Adrenal gland (tissue), 12 donors: ENCODE data around the gene SPG11. TPM values are rescaled to one million over a fixed set of nuclear protein-coding genes. Genes with fewer than 3 reads are reported as not detected.
A peak's percentile ranks its signal among the peaks of the same experiment; 100 is the strongest.

Experiments used
- DNase-seq, 7 donors: peaks; one replicate each; pipeline ENCODE4 v3.0.0-alpha.2; 2019 to 2020
- H3K27ac ChIP-seq, 5 donors: fragments of 200-600 bp; sonication (generic) in 4 of 5; 1 replicate in 3 of 5; 2 replicates in 2 of 5; pipeline versions ENCODE4 v1.5.1 to v1.8.0; 2016 to 2020; ENCODE audit warnings: mild to moderate bottlenecking in 1 of 5
- H3K27me3 ChIP-seq: fragments of 200-600 bp; 2 replicates; pipeline ENCODE4 v1.8.0; 2021
- H3K36me3 ChIP-seq, 2 donors: fragments of 200-600 bp; replicated peaks in 1 of 2; 1 replicate in 1 of 2; 2 replicates in 1 of 2; pipeline versions ENCODE4 v1.5.1 to v1.8.0; 2018 to 2022
- H3K4me1 ChIP-seq, 2 donors: fragments of 200-600 bp; replicated peaks in 1 of 2; 1 replicate in 1 of 2; 2 replicates in 1 of 2; pipeline versions ENCODE4 v1.5.1 to v1.8.0; 2018 to 2021
- H3K4me3 ChIP-seq, 4 donors: fragments of 200-600 bp; sonication (generic) in 3 of 4; one replicate each; pipeline ENCODE4 v1.5.1; 2016 to 2018
- H3K9me3 ChIP-seq, 3 donors: fragments of 200-600 bp; sonication (generic) in 1 of 3; replicated peaks in 1 of 3; 1 replicate in 2 of 3; 2 replicates in 1 of 3; pipeline versions ENCODE4 v1.5.1 to v1.8.0; 2016 to 2021
- POLR2A ChIP-seq, 2 donors: fragments of 450-650 bp; IDR thresholded peaks; one replicate each; pipeline ENCODE4 v1.6.1; 2017; ENCODE audit warnings: antibody characterized with exemption in 2 of 2, mild to moderate bottlenecking in 2 of 2, moderate library complexity in 1 of 2
- WGBS, 4 donors: extraction: QIAGEN DNeasy Blood & Tissue Kit in 2 of 4; methylation state at CpG; one replicate each; pipeline versions ENCODE4 v1.1.5 to v1.1.7; 2013 to 2017; 5-methylcytosine and 5-hydroxymethylcytosine counted together
- intact Hi-C, 2 donors: fragments of 100-400 bp; cut with DNase I; formaldehyde crosslinking; loops; one replicate each; pipeline versions ENCODE4 v1.14.1 to v1.15.0; 2022 to 2023
- polyA plus RNA-seq, 3 donors: library from polyadenylated mRNA; stranded (reverse); fragments of 200-250 nt in 2 of 3; fragments of 350-450 nt in 1 of 3; fragmentation: Illumina TruSeq in 1 of 3; extraction: RNeasy Lipid Tissue Mini Kit (QIAGEN cat#74804) in 1 of 3; gene quantifications; one replicate each; pipeline ENCODE4 v1.2.3, GENCODE V29; 2013 to 2014
- total RNA-seq, 9 donors: library from RNA; depleted of rRNA in 4 of 9; stranded (reverse); fragments of >200 nt in 4 of 9; fragments of 120-200 nt in 1 of 9; fragmentation: NEBNext Ultra II Directional in 1 of 9; extraction: Animal tissue kit (Norgen Biotek cat#: 25700) in 1 of 9; gene quantifications; one replicate each; pipeline versions ENCODE4 v1.1.0 to v1.2.4, GENCODE V29; 2013 to 2023
- TF ChIP-seq, protein P1 (sequence below), 6 experiments: fragments of 450-650 bp in 4 of 6; fragments of 200-600 bp in 2 of 6; sonication (generic) in 1 of 6; IDR thresholded peaks; 1 replicate in 5 of 6; 2 replicates in 1 of 6; pipeline versions ENCODE4 v1.5.1 to v1.8.0; 2016 to 2021; ENCODE audit warnings: antibody characterized with exemption in 6 of 6, mild to moderate bottlenecking in 2 of 6, moderate library complexity in 1 of 6
- donor health status: healthy with polysubstance abuse.
- donor health status: Bipolar disorder and iron deficiency.
- donor health status: DM: yes; HTN: yes; CAD: no.
- donor health status: DM: no; HTN: no; CAD: no.
- donor health status: DM: no; HTN: no; CAD: no.
- donor health status: DM: yes; HTN: yes; CAD: no.

SPG11 gene
- total and polyA plus RNA-seq, 12 donors: 43.0 to 122 (median 74.0) TPM

GRCh38 chr15:44596511-44597010 is 66.9 kb downstream of the SPG11 start:
- no peak for DNase-seq
- no peak for TF ChIP-seq POLR2A (IDR thresholded peaks at IDR 0.05)
- TF ChIP-seq, protein P1, sequence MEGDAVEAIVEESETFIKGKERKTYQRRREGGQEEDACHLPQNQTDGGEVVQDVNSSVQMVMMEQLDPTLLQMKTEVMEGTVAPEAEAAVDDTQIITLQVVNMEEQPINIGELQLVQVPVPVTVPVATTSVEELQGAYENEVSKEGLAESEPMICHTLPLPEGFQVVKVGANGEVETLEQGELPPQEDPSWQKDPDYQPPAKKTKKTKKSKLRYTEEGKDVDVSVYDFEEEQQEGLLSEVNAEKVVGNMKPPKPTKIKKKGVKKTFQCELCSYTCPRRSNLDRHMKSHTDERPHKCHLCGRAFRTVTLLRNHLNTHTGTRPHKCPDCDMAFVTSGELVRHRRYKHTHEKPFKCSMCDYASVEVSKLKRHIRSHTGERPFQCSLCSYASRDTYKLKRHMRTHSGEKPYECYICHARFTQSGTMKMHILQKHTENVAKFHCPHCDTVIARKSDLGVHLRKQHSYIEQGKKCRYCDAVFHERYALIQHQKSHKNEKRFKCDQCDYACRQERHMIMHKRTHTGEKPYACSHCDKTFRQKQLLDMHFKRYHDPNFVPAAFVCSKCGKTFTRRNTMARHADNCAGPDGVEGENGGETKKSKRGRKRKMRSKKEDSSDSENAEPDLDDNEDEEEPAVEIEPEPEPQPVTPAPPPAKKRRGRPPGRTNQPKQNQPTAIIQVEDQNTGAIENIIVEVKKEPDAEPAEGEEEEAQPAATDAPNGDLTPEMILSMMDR (IDR thresholded peaks at IDR 0.05): no peak
- H3K4me1 ChIP-seq: peaks cover 5 to 8% of the 10 kb centered on the region in 2 donors
- H3K27ac ChIP-seq: no peak overlapping the region
- H3K4me3 ChIP-seq: no peak overlapping the region
- H3K27me3 ChIP-seq: no peaks in the 10 kb centered on the region
- peaks cover 0 to 85% of the 10 kb centered on the region in 2 donors for H3K36me3 ChIP-seq
- intact Hi-C loops: no loop called here
- H3K9me3 ChIP-seq: no peaks in the 10 kb centered on the region
- 83 to 90% (median 88%) methylated on average over 1 of the region's 1 CpG for WGBS, 4 donors

- peaks cover 0 to 85% of the 10 kb centered on the region in 2 donors for H3K36me3 ChIP-seq
- WGBS, 4 donors: 97 to 100% (median 98%) methylated on average over 3 of the region's 3 CpGs
These were observed 67.6 kb downstream of the SPG11 start for GRCh38 chr15:44595656-44596510.

GRCh38 chr15:44595246-44595645 is 68.2 kb downstream of the SPG11 start:
- DNase-seq: peak in 1 of 7 donors; percentile 20
- intact Hi-C loops: no loop called here
- Histone ChIP-seq H3K36me3 (peaks cover 0 to 85% of the 10 kb centered on the region in 2 donors), H3K4me3 (no peak overlapping the region), H3K27ac (no peak overlapping the region), H3K27me3 (no peaks in the 10 kb centered on the region), H3K4me1 (peaks cover 5 to 8% of the 10 kb centered on the region in 2 donors), H3K9me3 (no peaks in the 10 kb centered on the region)
- TF ChIP-seq, protein P1 (IDR thresholded peaks at IDR 0.05): no peak
- TF ChIP-seq POLR2A (IDR thresholded peaks at IDR 0.05): no peak
- 45 to 67% (median 55%) methylated on average over 1 of the region's 1 CpG for WGBS, 4 donors

More at GRCh38 chr15:44595656-44596510, 67.6 kb downstream of the SPG11 start:
- peaks cover 5 to 8% of the 10 kb centered on the region in 2 donors for H3K4me1 ChIP-seq
- no peak overlapping the region for H3K27ac ChIP-seq
- intact Hi-C loops: no loop called here
- H3K4me3 ChIP-seq: no peak overlapping the region
- DNase-seq: no peak
- no peaks in the 10 kb centered on the region for H3K27me3 ChIP-seq
- no peaks in the 10 kb centered on the region for H3K9me3 ChIP-seq
- no peak for TF ChIP-seq POLR2A (IDR thresholded peaks at IDR 0.05)
- TF ChIP-seq, protein P1 (IDR thresholded peaks at IDR 0.05): no peak

GRCh38 chr15:44593042-44593736 is 70.3 kb downstream of the SPG11 start:
- H3K27me3 ChIP-seq: no peaks in the 10 kb centered on the region
- no peak overlapping the region for H3K27ac ChIP-seq
- DNase-seq: peak in 1 of 7 donors; percentile 11
- TF ChIP-seq, protein P1 (IDR thresholded peaks at IDR 0.05): peak in 3 of 6 experiments; percentile 27 to 45 (median 40)
- TF ChIP-seq POLR2A (IDR thresholded peaks at IDR 0.05): no peak
- H3K4me3 ChIP-seq: no peak overlapping the region
- intact Hi-C loops: no loop called here
- no peaks in the 10 kb centered on the region for H3K9me3 ChIP-seq
- peaks cover 0 to 93% of the 10 kb centered on the region in 2 donors for H3K36me3 ChIP-seq
- WGBS, 4 donors: 67 to 81% (median 78%) methylated on average over 6 to 7 of the region's 7 CpGs
- H3K4me1 ChIP-seq: no peaks in the 10 kb centered on the region
